NT2/D1 (cell line): ENCODE results near the gene SCAMP4.

Source experiments
- SUZ12 ChIP-seq: IDR thresholded peaks from 2 replicates; pipeline ENCODE4 v1.6.1; 2011; ENCODE audit not compliant: insufficient read length, insufficient read depth; ENCODE audit errors: extremely low read depth
- YY1 ChIP-seq: IDR thresholded peaks from 2 replicates; pipeline ENCODE4 v1.6.1; 2011; ENCODE audit not compliant: insufficient read length, insufficient read depth

- TF ChIP-seq YY1 (no peak), SUZ12 (no peak)
These were observed 43.2 kb upstream of the SCAMP4 start for GRCh38 chr19:1862068-1862423.
